ENCODE results near the gene ZDHHC22.
A peak's percentile ranks its signal among the peaks of the same experiment; 100 is the strongest.
"Not testable (repeated sequence)": the region's sequence is repeated elsewhere in the genome, so short reads cannot be mapped to it uniquely, and the experiment has no call there.

Gene ZDHHC22

GRCh38 chr14:77141214-77142004 is at the start of gene ZDHHC22:
ZDHHC22 (minus strand) TSS chr14:77141791; CDS start chr14:77139738, 2,053 bp downstream.
- no peak for FAIRE-seq

GRCh38 chr14:77190977-77191376 is 49.4 kb upstream of the ZDHHC22 start:
- FAIRE-seq: no peak

GRCh38 chr14:77189479-77189878 is 47.9 kb upstream of the ZDHHC22 start:
- no peak for FAIRE-seq

- no peak for FAIRE-seq
Observed at GRCh38 chr14:77187649-77188012, 46.0 kb upstream of the ZDHHC22 start.

GRCh38 chr14:77186911-77187648 is 45.5 kb upstream of the ZDHHC22 start:
- FAIRE-seq: peak; percentile 87

GRCh38 chr14:77185093-77185465 is 43.5 kb upstream of the ZDHHC22 start:
- FAIRE-seq: no peak

- FAIRE-seq: no peak
Observed at GRCh38 chr14:77184396-77185092, 43.0 kb upstream of the ZDHHC22 start.

GRCh38 chr14:77183896-77184295 is 42.3 kb upstream of the ZDHHC22 start:
- no peak for FAIRE-seq

GRCh38 chr14:77181603-77182437 is 40.2 kb upstream of the ZDHHC22 start, which contains the start of gene TMEM63C:
TMEM63C (plus strand) TSS chr14:77181798; CDS start chr14:77218814, 37,016 bp downstream.
- FAIRE-seq: no peak

GRCh38 chr14:77180726-77181602 is 39.4 kb upstream of the ZDHHC22 start:
- FAIRE-seq: peak; percentile 24

- no peak for FAIRE-seq
Observed at GRCh38 chr14:77178656-77179055, 37.1 kb upstream of the ZDHHC22 start.

GRCh38 chr14:77177702-77178101 is 36.1 kb upstream of the ZDHHC22 start:
- FAIRE-seq: no peak

GRCh38 chr14:77175843-77176242 is 34.3 kb upstream of the ZDHHC22 start:
- FAIRE-seq: no peak

- not testable (repeated sequence) for FAIRE-seq
Observed at GRCh38 chr14:77173911-77174617, 32.5 kb upstream of the ZDHHC22 start.

- FAIRE-seq: no peak
Observed at GRCh38 chr14:77172916-77173315, 31.3 kb upstream of the ZDHHC22 start.

GRCh38 chr14:77170045-77170444 is 28.5 kb upstream of the ZDHHC22 start:
- FAIRE-seq: no peak

GRCh38 chr14:77161011-77161410 is 19.4 kb upstream of the ZDHHC22 start:
- no peak for FAIRE-seq

GRCh38 chr14:77158882-77159255 is 17.3 kb upstream of the ZDHHC22 start:
- FAIRE-seq: no peak

- FAIRE-seq: no peak
Observed at GRCh38 chr14:77158175-77158881, 16.7 kb upstream of the ZDHHC22 start.

- no peak for FAIRE-seq
Observed at GRCh38 chr14:77157740-77158139, 16.1 kb upstream of the ZDHHC22 start.

Data from islet of Langerhans (tissue), 1 donor.